ENCODE results near the gene RPGRIP1. TPM values are rescaled to one million over a fixed set of nuclear protein-coding genes. Genes with fewer than 3 reads are reported as not detected.
"Not testable (repeated sequence)": the region's sequence is repeated elsewhere in the genome, so short reads cannot be mapped to it uniquely, and the experiment has no call there.

The RPGRIP1 gene
- polyA plus RNA-seq, 1 donor, result 0.58 TPM

GRCh38 chr14:21258005-21258888, 21.6 kb upstream of the RPGRIP1 start:
- no peak for DNase-seq

- DNase-seq, result no peak
Measured at GRCh38 chr14:21258889-21259787, 20.7 kb upstream of the RPGRIP1 start.

GRCh38 chr14:21261824-21262223, 18.1 kb upstream of the RPGRIP1 start:
- DNase-seq, result no peak

DNA sequence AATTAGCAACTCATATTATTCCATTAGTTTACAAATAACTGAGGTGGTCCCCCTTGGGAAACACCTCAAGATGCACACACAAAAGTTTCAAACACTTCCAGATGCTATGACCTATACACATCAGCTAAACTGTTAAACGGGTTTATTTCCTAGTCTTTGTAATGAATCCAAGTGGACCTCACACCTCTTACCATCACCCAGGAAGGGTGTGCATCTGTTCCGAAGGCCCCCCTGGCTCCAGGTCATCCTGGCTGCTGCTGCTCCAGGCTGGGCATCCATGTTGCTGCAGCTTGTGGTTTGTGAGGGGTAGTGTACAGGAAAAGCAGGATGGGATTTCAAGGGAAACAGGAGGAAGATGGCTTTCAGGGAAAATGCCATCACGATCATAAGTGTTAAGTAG, 17.5 kb upstream of the RPGRIP1 start:
- no peak for DNase-seq

GRCh38 chr14:21263284-21264024, 16.4 kb upstream of the RPGRIP1 start:
- DNase-seq, result no peak

GRCh38 chr14:21264025-21264801, 15.7 kb upstream of the RPGRIP1 start:
- DNase-seq, result no peak

GRCh38 chr14:21267431-21267845, 12.4 kb upstream of the RPGRIP1 start:
- DNase-seq, result no peak

DNA sequence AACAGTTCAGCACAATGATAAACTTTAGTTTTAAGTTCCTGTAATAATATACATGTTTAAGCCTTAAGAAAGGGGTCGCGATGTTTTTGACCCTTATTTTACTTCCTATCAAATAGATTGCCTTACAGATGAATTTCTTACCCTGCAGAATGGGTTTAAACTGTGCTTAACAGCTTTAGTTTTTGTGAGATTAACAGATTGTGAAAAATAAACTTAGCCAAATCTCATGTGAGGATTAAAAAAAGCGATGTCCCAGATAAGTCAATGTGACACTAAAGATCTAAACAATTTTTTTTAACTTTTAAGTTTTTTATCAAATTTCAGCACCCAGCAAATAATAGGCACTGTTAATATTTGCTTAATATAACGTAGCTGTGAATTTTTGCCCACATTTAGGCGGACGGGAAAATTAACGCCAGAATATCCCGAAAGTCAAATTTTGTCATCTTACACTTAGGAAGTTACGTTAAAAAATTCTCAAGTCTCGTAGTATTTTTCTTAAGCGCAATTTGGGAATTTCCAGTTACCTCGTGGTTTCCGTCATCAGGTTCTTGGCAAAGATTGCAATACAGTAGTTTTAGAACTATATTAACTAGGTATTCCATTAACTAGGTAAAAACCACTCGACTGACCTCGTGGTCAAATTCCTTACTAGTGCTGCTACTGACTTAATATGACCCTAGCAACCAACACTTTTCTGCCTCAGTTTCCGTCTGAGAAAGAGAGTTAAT, 11.8 kb upstream of the RPGRIP1 start:
- DNase-seq, result no peak

GRCh38 chr14:21268617-21269251, 11.1 kb upstream of the RPGRIP1 start:
- DNase-seq, result peak; percentile 70

DNA sequence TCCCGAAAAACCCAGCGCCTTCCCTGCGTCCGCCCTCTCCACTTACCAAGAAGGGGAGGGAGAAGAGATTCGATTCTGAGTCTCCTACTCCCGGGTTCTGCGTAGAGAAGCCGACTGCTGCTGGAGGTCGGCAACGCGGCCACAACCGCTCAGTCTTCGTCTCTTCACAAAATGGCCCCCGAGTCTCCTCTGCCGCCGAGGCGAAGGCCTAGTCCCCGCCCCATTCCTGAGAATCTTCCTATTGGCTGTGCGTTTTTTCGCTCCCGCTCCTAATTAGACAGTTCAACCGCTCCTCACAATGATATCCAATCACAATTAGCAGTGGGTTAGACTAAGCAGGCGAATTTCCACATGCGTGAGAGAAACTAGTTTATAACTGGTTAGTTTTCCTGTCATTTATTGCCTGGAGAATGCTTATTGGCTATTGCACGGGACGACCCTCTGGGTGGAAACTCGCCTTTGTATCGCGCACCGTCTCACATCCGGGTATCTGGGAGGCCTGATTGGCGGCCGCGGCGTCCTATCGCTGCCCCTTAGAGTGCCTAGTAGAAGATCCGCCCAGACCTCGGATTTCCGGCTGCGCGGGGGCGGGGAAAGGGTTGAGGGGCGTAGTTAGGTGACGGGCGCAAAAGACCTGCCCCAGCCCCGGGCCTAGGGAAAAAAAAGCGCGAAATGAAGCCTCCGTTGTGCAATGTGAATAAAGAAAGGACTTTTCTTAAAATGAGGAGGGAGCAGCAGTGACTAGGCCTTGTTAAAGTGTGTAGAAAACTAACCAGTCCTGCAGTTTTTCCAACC, 10.4 kb upstream of the RPGRIP1 start, which contains the start of gene HNRNPC:
Gene HNRNPC, minus strand, starts transcription at position 191 of the 795 bp plus-strand sequence. CDS start 35,249 bp downstream, outside the sequence.
- DNase-seq, result peak; percentile 100

GRCh38 chr14:21272661-21273060, 7.2 kb upstream of the RPGRIP1 start:
- DNase-seq, result not testable (repeated sequence)

GRCh38 chr14:21275261-21275858, 4.5 kb upstream of the RPGRIP1 start:
- DNase-seq, result no peak

DNA sequence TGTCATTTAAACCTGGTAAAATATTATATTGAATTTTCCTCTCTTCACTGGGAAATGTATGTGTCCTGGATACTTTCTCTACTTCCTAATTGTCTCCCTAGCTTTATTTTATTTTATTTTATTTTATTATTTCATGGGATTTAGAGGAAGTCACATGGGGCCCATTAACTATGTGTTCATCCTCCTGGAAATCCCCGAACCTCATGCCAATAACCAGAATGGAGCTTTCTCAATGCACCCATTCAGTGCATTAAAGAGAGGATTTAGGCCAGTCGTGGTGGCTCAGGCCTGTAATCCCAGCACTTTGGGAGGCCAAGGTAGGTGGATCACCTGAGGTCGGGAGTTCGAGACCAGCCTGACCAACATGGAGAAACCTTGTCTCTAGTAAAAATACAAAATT, 1.3 kb upstream of the RPGRIP1 start:
- DNase-seq, result no peak

GRCh38 chr14:21281917-21282316, 2.0 kb downstream of the RPGRIP1 start:
- not testable (repeated sequence) for DNase-seq

DNA sequence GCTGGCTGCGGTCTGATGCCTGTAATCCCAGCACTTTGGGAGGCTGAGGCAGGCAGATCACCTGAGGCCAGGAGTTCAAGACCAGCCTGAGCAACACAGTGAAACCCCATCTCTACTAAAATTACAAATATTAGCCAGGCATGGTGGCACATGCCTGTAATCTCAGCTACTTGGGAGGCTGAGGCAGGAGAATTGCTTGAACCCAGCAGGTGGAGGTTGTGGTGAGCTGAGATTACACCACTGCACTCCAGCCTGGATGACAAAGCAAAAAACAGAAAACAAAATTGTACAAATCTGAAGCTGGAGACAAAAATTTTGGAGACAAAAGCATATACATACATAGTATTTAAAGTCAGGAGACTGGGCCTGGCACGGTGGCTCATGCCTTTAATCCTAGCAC, 6.6 kb downstream of the RPGRIP1 start:
- not testable (repeated sequence) for DNase-seq

- DNase-seq, result no peak
Measured at GRCh38 chr14:21287168-21287567, 7.3 kb downstream of the RPGRIP1 start.

DNA sequence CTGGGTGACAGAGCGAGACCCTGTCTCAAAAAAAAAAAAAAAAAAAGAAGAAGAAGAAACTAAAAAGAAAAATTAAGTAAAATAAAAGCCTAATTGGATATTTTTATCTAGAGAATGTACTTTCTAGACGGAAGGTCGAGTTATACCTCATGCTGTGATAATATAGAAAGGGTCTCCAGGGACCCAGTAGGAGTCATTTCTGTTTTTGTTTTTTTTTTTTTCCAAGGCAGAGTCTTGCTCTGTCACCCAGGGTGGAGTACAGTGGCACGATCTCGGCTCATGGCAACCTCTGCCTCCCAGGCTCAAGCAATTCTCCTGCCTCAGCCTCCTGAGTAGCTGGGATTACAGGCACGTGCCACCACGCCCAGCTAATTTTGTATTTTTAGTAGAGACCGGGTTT, 14.1 kb downstream of the RPGRIP1 start:
- DNase-seq, result not testable (repeated sequence)

- no peak for DNase-seq
Measured at GRCh38 chr14:21298358-21298757, 18.5 kb downstream of the RPGRIP1 start.
